GM23338 (cell line): ENCODE measurements around the gene HIVEP3. TPM values are rescaled to one million over a fixed set of nuclear protein-coding genes. Genes with fewer than 3 reads are reported as not detected.

Experiments
- ATAC-seq: fragments of 200-7000 bp; cut with Tn5 transposase; 3 replicates; pipeline ENCODE4 v1.9.1; 2020
- DNase-seq: peaks from one replicate; pipeline ENCODE4 v3.0.0-alpha.2; 2015; ENCODE audit warnings: low spot score
- H2AFZ ChIP-seq: fragments of 200-600 bp; sonication (generic); 2 replicates; pipeline ENCODE4 v1.8.0; 2016; ENCODE audit warnings: antibody characterized with exemption, mild to moderate bottlenecking, moderate library complexity
- H3F3A ChIP-seq: fragments of 200-600 bp; sonication (generic); replicated peaks from 2 replicates; pipeline ENCODE4 v1.8.0; 2017; ENCODE audit warnings: antibody characterized with exemption, mixed run types, low read depth
- H3K27ac ChIP-seq: fragments of 200-600 bp; sonication (generic); 2 replicates; pipeline ENCODE4 v1.6.1; 2016; ENCODE audit warnings: low read depth
- H3K27me3 ChIP-seq: fragments of 200-600 bp; sonication (generic); 2 replicates; pipeline ENCODE4 v1.8.0; 2016; ENCODE audit warnings: mild to moderate bottlenecking, mixed run types, moderate library complexity; ENCODE audit not compliant: insufficient read depth
- H3K36me3 ChIP-seq: fragments of 200-600 bp; sonication (generic); 2 replicates; pipeline ENCODE4 v1.8.0; 2016; ENCODE audit warnings: mild to moderate bottlenecking; ENCODE audit not compliant: insufficient read depth
- H3K4me1 ChIP-seq: fragments of 200-600 bp; sonication (generic); 2 replicates; pipeline ENCODE4 v1.8.0; 2016; ENCODE audit warnings: mild to moderate bottlenecking, moderate library complexity; ENCODE audit not compliant: insufficient read depth
- H3K4me2 ChIP-seq: fragments of 200-600 bp; sonication (generic); 2 replicates; pipeline ENCODE4 v1.7.1; 2017; ENCODE audit warnings: mixed run types
- H3K4me3 ChIP-seq: fragments of 200-600 bp; sonication (generic); 2 replicates; pipeline ENCODE4 v1.6.1; 2016; ENCODE audit warnings: mixed run types
- H3K79me2 ChIP-seq: fragments of 200-600 bp; sonication (generic); replicated peaks from 2 replicates; pipeline ENCODE4 v1.8.0; 2017; ENCODE audit warnings: mild to moderate bottlenecking; ENCODE audit not compliant: insufficient read depth
- H3K9me2 ChIP-seq: fragments of 200-600 bp; sonication (generic); 2 replicates; pipeline ENCODE4 v1.8.0; 2017; ENCODE audit not compliant: insufficient read depth
- H4K20me1 ChIP-seq: fragments of 200-600 bp; sonication (generic); replicated peaks from 2 replicates; pipeline ENCODE4 v1.8.0; 2017; ENCODE audit warnings: mild to moderate bottlenecking; ENCODE audit not compliant: insufficient read depth
- H3K27ac Mint-ChIP-seq: 2 replicates; pipeline ENCODE4 v1.8.0; 2020; ENCODE audit warnings: inconsistent platforms, mild to moderate bottlenecking, moderate library complexity, mixed read lengths
- H3K27me3 Mint-ChIP-seq: 3 replicates; pipeline ENCODE4 v1.8.0; 2022; ENCODE audit warnings: low read depth, mild to moderate bottlenecking, moderate library complexity, mixed read lengths, inconsistent platforms; ENCODE audit not compliant: insufficient read depth, poor library complexity
- H3K36me3 Mint-ChIP-seq: 3 replicates; pipeline ENCODE4 v1.8.0; 2021; ENCODE audit warnings: low read depth, mild to moderate bottlenecking, inconsistent platforms, moderate library complexity, mixed read lengths
- H3K4me1 Mint-ChIP-seq: 3 replicates; pipeline ENCODE4 v1.8.0; 2020; ENCODE audit warnings: mild to moderate bottlenecking, inconsistent platforms, mixed read lengths
- H3K4me3 Mint-ChIP-seq: 3 replicates; pipeline ENCODE4 v1.8.0; 2021; ENCODE audit warnings: moderate library complexity, mild to moderate bottlenecking, inconsistent platforms, mixed read lengths
- H3K9me3 Mint-ChIP-seq: 3 replicates; pipeline ENCODE4 v1.8.0; 2020; ENCODE audit warnings: moderate library complexity, mild to moderate bottlenecking, inconsistent platforms, mixed read lengths
- CREB1 ChIP-seq: fragments of 250-450 bp; sonication (Bioruptor Pico); IDR thresholded peaks from 2 replicates; pipeline ENCODE4 v1.5.0; 2020; ENCODE audit warnings: low read depth, mild to moderate bottlenecking, moderate library complexity
- EZH2 ChIP-seq: fragments of 200-600 bp; sonication (generic); IDR thresholded peaks from one replicate; pipeline ENCODE4 v1.8.0; 2017; ENCODE audit warnings: antibody characterized with exemption, mild to moderate bottlenecking, low read depth; ENCODE audit not compliant: unreplicated experiment
- EZH2phosphoT487 ChIP-seq: fragments of 200-600 bp; sonication (generic); IDR thresholded peaks from one replicate; pipeline ENCODE4 v1.8.1; 2018; ENCODE audit warnings: antibody characterized with exemption; ENCODE audit not compliant: unreplicated experiment
- JUNB ChIP-seq: IDR thresholded peaks from one replicate; pipeline ENCODE4 v1.6.1; 2016; ENCODE audit warnings: antibody characterized with exemption; ENCODE audit not compliant: unreplicated experiment
- NANOG ChIP-seq: IDR thresholded peaks from 2 replicates; pipeline ENCODE4 v1.6.1; 2016; ENCODE audit warnings: antibody characterized with exemption, borderline replicate concordance
- POLR2AphosphoS5 ChIP-seq: IDR thresholded peaks from 2 replicates; pipeline ENCODE4 v1.6.1; 2016; ENCODE audit warnings: antibody characterized with exemption, low read depth
- REST ChIP-seq: IDR thresholded peaks from one replicate; pipeline ENCODE4 v1.6.1; 2018; ENCODE audit warnings: antibody characterized with exemption; ENCODE audit not compliant: unreplicated experiment
- STAT1 ChIP-seq: IDR thresholded peaks from one replicate; pipeline ENCODE4 v1.6.1; 2016; ENCODE audit warnings: antibody characterized with exemption; ENCODE audit not compliant: unreplicated experiment
- ZNF114 ChIP-seq: fragments of 250-450 bp; sonication (Bioruptor Pico); IDR thresholded peaks from 2 replicates; pipeline ENCODE4 v1.5.0; 2020; ENCODE audit warnings: mild to moderate bottlenecking, moderate library complexity
- ZNF331 ChIP-seq: fragments of 250-450 bp; sonication (Bioruptor Pico); IDR thresholded peaks from 2 replicates; pipeline ENCODE4 v1.5.0; 2020; ENCODE audit warnings: low read depth, mild to moderate bottlenecking, moderate library complexity
- polyA plus RNA-seq: library from polyadenylated mRNA; unstranded; fragments of >200 nt; fragmentation: Nextera tagmentation; extraction: Ambion mirVana; gene quantifications from 2 replicates; pipeline ENCODE4 v1.2.1, GENCODE V29; 2016
- total RNA-seq: library from RNA; depleted of rRNA; stranded (reverse); fragments of >200 nt; shearing (Covaris generic); gene quantifications from 2 replicates; pipeline ENCODE4 v1.2.3, GENCODE V29; 2014
- TF ChIP-seq, protein P1 (sequence below), 2 experiments: fragments of 200-600 bp in 1 of 2; sonication (generic) in 1 of 2; conservative IDR thresholded peaks; 2 replicates each; pipeline versions ENCODE4 v1.5.1 to v1.6.1; 2016 to 2017; ENCODE audit warnings: antibody characterized with exemption in 2 of 2, low read depth in 2 of 2, mild to moderate bottlenecking in 2 of 2, moderate library complexity in 1 of 2
- TF ChIP-seq, protein P2 (sequence below): fragments of 250-450 bp; sonication (Bioruptor Pico); IDR thresholded peaks from 2 replicates; pipeline ENCODE4 v1.5.0; 2020; ENCODE audit warnings: mild to moderate bottlenecking, moderate library complexity
- TF ChIP-seq, protein P3 (sequence below): IDR thresholded peaks from 2 replicates; pipeline ENCODE4 v1.6.1; 2016; ENCODE audit warnings: antibody characterized with exemption

The HIVEP3 gene
- total and polyA plus RNA-seq, 2 experiments from 2014 or later = 0.14 to 0.24 TPM

GRCh38 chr1:41461790-41462679 lies 456.7 kb downstream of the HIVEP3 start:
- no peak overlapping the region for H3K4me3 Mint-ChIP-seq
- no peak overlapping the region for H3K27ac Mint-ChIP-seq
- no peaks in the 10 kb centered on the region for H3K36me3 ChIP-seq
- H3K4me3 ChIP-seq = no peak overlapping the region
- H4K20me1 ChIP-seq = no peaks in the 10 kb centered on the region
- no peaks in the 10 kb centered on the region for H3K27me3 ChIP-seq
- H3K9me3 Mint-ChIP-seq = peaks cover 3% of the 10 kb centered on the region; the same call in 2 of the 3 replicates
- no peaks in the 10 kb centered on the region for H3K4me1 ChIP-seq
- H3K79me2 ChIP-seq = no peaks in the 10 kb centered on the region
- TF ChIP-seq ZNF331 (CRISPR knock-in tag) = no peak
- no peak for TF ChIP-seq EZH2
- no peak for TF ChIP-seq STAT1
- TF ChIP-seq, protein P1, sequence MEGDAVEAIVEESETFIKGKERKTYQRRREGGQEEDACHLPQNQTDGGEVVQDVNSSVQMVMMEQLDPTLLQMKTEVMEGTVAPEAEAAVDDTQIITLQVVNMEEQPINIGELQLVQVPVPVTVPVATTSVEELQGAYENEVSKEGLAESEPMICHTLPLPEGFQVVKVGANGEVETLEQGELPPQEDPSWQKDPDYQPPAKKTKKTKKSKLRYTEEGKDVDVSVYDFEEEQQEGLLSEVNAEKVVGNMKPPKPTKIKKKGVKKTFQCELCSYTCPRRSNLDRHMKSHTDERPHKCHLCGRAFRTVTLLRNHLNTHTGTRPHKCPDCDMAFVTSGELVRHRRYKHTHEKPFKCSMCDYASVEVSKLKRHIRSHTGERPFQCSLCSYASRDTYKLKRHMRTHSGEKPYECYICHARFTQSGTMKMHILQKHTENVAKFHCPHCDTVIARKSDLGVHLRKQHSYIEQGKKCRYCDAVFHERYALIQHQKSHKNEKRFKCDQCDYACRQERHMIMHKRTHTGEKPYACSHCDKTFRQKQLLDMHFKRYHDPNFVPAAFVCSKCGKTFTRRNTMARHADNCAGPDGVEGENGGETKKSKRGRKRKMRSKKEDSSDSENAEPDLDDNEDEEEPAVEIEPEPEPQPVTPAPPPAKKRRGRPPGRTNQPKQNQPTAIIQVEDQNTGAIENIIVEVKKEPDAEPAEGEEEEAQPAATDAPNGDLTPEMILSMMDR (conservative IDR thresholded peaks at IDR 0.05; ENCODE audit: low read depth in 2 of 2) = no peak
- no peak for TF ChIP-seq NANOG
- no peak for TF ChIP-seq JUNB
- TF ChIP-seq, protein P2, sequence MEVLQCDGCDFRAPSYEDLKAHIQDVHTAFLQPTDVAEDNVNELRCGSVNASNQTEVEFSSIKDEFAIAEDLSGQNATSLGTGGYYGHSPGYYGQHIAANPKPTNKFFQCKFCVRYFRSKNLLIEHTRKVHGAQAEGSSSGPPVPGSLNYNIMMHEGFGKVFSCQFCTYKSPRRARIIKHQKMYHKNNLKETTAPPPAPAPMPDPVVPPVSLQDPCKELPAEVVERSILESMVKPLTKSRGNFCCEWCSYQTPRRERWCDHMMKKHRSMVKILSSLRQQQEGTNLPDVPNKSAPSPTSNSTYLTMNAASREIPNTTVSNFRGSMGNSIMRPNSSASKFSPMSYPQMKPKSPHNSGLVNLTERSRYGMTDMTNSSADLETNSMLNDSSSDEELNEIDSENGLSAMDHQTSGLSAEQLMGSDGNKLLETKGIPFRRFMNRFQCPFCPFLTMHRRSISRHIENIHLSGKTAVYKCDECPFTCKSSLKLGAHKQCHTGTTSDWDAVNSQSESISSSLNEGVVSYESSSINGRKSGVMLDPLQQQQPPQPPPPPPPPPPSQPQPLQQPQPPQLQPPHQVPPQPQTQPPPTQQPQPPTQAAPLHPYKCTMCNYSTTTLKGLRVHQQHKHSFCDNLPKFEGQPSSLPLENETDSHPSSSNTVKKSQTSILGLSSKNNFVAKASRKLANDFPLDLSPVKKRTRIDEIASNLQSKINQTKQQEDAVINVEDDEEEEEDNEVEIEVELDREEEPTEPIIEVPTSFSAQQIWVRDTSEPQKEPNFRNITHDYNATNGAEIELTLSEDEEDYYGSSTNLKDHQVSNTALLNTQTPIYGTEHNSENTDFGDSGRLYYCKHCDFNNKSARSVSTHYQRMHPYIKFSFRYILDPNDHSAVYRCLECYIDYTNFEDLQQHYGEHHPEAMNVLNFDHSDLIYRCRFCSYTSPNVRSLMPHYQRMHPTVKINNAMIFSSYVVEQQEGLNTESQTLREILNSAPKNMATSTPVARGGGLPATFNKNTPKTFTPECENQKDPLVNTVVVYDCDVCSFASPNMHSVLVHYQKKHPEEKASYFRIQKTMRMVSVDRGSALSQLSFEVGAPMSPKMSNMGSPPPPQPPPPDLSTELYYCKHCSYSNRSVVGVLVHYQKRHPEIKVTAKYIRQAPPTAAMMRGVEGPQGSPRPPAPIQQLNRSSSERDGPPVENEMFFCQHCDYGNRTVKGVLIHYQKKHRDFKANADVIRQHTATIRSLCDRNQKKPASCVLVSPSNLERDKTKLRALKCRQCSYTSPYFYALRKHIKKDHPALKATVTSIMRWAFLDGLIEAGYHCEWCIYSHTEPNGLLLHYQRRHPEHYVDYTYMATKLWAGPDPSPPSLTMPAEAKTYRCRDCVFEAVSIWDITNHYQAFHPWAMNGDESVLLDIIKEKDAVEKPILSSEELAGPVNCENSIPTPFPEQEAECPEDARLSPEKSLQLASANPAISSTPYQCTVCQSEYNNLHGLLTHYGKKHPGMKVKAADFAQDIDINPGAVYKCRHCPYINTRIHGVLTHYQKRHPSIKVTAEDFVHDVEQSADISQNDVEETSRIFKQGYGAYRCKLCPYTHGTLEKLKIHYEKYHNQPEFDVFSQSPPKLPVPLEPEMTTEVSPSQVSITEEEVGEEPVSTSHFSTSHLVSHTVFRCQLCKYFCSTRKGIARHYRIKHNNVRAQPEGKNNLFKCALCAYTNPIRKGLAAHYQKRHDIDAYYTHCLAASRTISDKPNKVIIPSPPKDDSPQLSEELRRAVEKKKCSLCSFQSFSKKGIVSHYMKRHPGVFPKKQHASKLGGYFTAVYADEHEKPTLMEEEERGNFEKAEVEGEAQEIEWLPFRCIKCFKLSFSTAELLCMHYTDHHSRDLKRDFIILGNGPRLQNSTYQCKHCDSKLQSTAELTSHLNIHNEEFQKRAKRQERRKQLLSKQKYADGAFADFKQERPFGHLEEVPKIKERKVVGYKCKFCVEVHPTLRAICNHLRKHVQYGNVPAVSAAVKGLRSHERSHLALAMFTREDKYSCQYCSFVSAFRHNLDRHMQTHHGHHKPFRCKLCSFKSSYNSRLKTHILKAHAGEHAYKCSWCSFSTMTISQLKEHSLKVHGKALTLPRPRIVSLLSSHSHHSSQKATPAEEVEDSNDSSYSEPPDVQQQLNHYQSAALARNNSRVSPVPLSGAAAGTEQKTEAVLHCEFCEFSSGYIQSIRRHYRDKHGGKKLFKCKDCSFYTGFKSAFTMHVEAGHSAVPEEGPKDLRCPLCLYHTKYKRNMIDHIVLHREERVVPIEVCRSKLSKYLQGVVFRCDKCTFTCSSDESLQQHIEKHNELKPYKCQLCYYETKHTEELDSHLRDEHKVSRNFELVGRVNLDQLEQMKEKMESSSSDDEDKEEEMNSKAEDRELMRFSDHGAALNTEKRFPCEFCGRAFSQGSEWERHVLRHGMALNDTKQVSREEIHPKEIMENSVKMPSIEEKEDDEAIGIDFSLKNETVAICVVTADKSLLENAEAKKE (CRISPR knock-in tag) = no peak
- no peak for TF ChIP-seq REST
- TF ChIP-seq POLR2AphosphoS5 = no peak
- no peak for TF ChIP-seq EZH2phosphoT487
- TF ChIP-seq CREB1 (CRISPR knock-in tag) = no peak
- no peak for TF ChIP-seq ZNF114
- TF ChIP-seq, protein P3, sequence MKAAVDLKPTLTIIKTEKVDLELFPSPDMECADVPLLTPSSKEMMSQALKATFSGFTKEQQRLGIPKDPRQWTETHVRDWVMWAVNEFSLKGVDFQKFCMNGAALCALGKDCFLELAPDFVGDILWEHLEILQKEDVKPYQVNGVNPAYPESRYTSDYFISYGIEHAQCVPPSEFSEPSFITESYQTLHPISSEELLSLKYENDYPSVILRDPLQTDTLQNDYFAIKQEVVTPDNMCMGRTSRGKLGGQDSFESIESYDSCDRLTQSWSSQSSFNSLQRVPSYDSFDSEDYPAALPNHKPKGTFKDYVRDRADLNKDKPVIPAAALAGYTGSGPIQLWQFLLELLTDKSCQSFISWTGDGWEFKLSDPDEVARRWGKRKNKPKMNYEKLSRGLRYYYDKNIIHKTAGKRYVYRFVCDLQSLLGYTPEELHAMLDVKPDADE = no peak
- ATAC-seq (no peak), DNase-seq (no peak)
- H3K4me1 Mint-ChIP-seq = no peaks in the 10 kb centered on the region
- no peaks in the 10 kb centered on the region for H3K36me3 Mint-ChIP-seq
- H3F3A ChIP-seq = no peaks in the 10 kb centered on the region
- H3K27me3 Mint-ChIP-seq = peaks cover 1% of the 10 kb centered on the region
- H3K27ac ChIP-seq = no peak overlapping the region
- H2AFZ ChIP-seq = no peak overlapping the region
- no peak overlapping the region for H3K4me2 ChIP-seq
- H3K9me2 ChIP-seq = no peaks in the 10 kb centered on the region
